BE2C (cell line): ENCODE data around the gene ZCCHC2.

Experiments
- DNase-seq: peaks from one replicate; pipeline ENCODE4 v3.0.0-alpha.2; 2020
- H3K27me3 ChIP-seq: fragments of 250-450 bp; sonication (Bioruptor Pico); 2 replicates; pipeline ENCODE4 v1.5.1; 2020; ENCODE audit warnings: mild to moderate bottlenecking
- H3K36me3 ChIP-seq: fragments of 250-450 bp; sonication (Bioruptor Pico); 2 replicates; pipeline ENCODE4 v1.5.1; 2020; ENCODE audit warnings: mild to moderate bottlenecking
- H3K4me1 ChIP-seq: fragments of 250-450 bp; sonication (Bioruptor Pico); 2 replicates; pipeline ENCODE4 v1.5.1; 2020
- H3K4me3 ChIP-seq: 2 replicates; pipeline ENCODE4 v1.5.1; 2011; ENCODE audit warnings: low read depth, low read length
- H3K9me3 ChIP-seq: fragments of 250-450 bp; sonication (Bioruptor Pico); 2 replicates; pipeline ENCODE4 v1.5.1; 2020
- CTCF ChIP-seq: IDR thresholded peaks from 2 replicates; pipeline ENCODE4 v1.5.1; 2012; ENCODE audit warnings: mild to moderate bottlenecking, low read depth, low read length

Gene ZCCHC2

GRCh38 chr18:62505669-62506494 lies 16.9 kb upstream of the ZCCHC2 start:
- no peaks in the 10 kb centered on the region for H3K4me1 ChIP-seq
- H3K4me3 ChIP-seq, result no peak overlapping the region
- TF ChIP-seq CTCF, result no peak
- H3K27me3 ChIP-seq, result no peaks in the 10 kb centered on the region
- no peaks in the 10 kb centered on the region for H3K36me3 ChIP-seq
- DNase-seq, result no peak
- no peaks in the 10 kb centered on the region for H3K9me3 ChIP-seq

GRCh38 chr18:62506495-62507143 lies 16.2 kb upstream of the ZCCHC2 start:
- Histone ChIP-seq H3K9me3 (no peaks in the 10 kb centered on the region), H3K4me3 (no peak overlapping the region), H3K36me3 (no peaks in the 10 kb centered on the region), H3K4me1 (no peaks in the 10 kb centered on the region), H3K27me3 (no peaks in the 10 kb centered on the region)
- no peak for TF ChIP-seq CTCF
- DNase-seq, result no peak

GRCh38 chr18:62509779-62510178 lies 13.0 kb upstream of the ZCCHC2 start:
- Histone ChIP-seq H3K9me3 (no peaks in the 10 kb centered on the region), H3K4me3 (no peak overlapping the region), H3K4me1 (no peaks in the 10 kb centered on the region), H3K27me3 (no peaks in the 10 kb centered on the region), H3K36me3 (no peaks in the 10 kb centered on the region)
- no peak for TF ChIP-seq CTCF
- DNase-seq, result no peak

- H3K27me3 ChIP-seq, result no peaks in the 10 kb centered on the region
- H3K36me3 ChIP-seq, result no peaks in the 10 kb centered on the region
- no peak overlapping the region for H3K4me3 ChIP-seq
- H3K4me1 ChIP-seq, result no peaks in the 10 kb centered on the region
- H3K9me3 ChIP-seq, result no peaks in the 10 kb centered on the region
- TF ChIP-seq CTCF, result no peak
- DNase-seq, result no peak
Measured at GRCh38 chr18:62510789-62511188, 12.0 kb upstream of the ZCCHC2 start.

GRCh38 chr18:62512532-62512931 lies 10.3 kb upstream of the ZCCHC2 start:
- H3K27me3 ChIP-seq, result no peaks in the 10 kb centered on the region
- H3K4me1 ChIP-seq, result no peaks in the 10 kb centered on the region
- DNase-seq, result no peak
- no peak overlapping the region for H3K4me3 ChIP-seq
- H3K36me3 ChIP-seq, result no peaks in the 10 kb centered on the region
- no peaks in the 10 kb centered on the region for H3K9me3 ChIP-seq
- TF ChIP-seq CTCF, result no peak

GRCh38 chr18:62512996-62513395 lies 9.8 kb upstream of the ZCCHC2 start:
- no peak overlapping the region for H3K4me3 ChIP-seq
- no peaks in the 10 kb centered on the region for H3K4me1 ChIP-seq
- no peaks in the 10 kb centered on the region for H3K27me3 ChIP-seq
- no peaks in the 10 kb centered on the region for H3K36me3 ChIP-seq
- no peak for TF ChIP-seq CTCF
- DNase-seq, result no peak
- no peaks in the 10 kb centered on the region for H3K9me3 ChIP-seq
